DOHH2 (cell line): ENCODE data around the gene RAD51B.

Experiments used
- H3F3A ChIP-seq: fragments of 200-600 bp; sonication (generic), shearing (Covaris generic); 2 replicates; pipeline ENCODE4 v1.6.0; 2016; ENCODE audit warnings: antibody characterized with exemption, mild to moderate bottlenecking; ENCODE audit not compliant: control insufficient read depth, insufficient read depth
- H3K27ac ChIP-seq: fragments of 200-600 bp; sonication (generic); 2 replicates; pipeline ENCODE4 v1.5.1; 2014; ENCODE audit warnings: low read depth, mild to moderate bottlenecking, low read length, moderate library complexity
- H3K27me3 ChIP-seq: fragments of 200-600 bp; sonication (generic); 2 replicates; pipeline ENCODE4 v1.6.1; 2014; ENCODE audit warnings: mild to moderate bottlenecking, low read length, mixed read lengths; ENCODE audit not compliant: control insufficient read depth
- H3K36me3 ChIP-seq: fragments of 200-600 bp; sonication (generic); 2 replicates; pipeline ENCODE4 v1.6.1; 2014; ENCODE audit warnings: mild to moderate bottlenecking, low read length, moderate library complexity, mixed read lengths; ENCODE audit not compliant: control insufficient read depth
- H3K4me1 ChIP-seq: fragments of 200-600 bp; sonication (generic); 2 replicates; pipeline ENCODE4 v1.6.1; 2014; ENCODE audit warnings: mild to moderate bottlenecking, low read length, mixed read lengths; ENCODE audit not compliant: control insufficient read depth
- H3K4me2 ChIP-seq: fragments of 200-600 bp; sonication (generic); 2 replicates; pipeline ENCODE4 v1.6.0; 2014; ENCODE audit warnings: mild to moderate bottlenecking, low read length, moderate library complexity
- H3K4me3 ChIP-seq: fragments of 200-600 bp; sonication (generic); 2 replicates; pipeline ENCODE4 v1.5.1; 2014; ENCODE audit warnings: mild to moderate bottlenecking, low read length, mixed read lengths
- H3K79me2 ChIP-seq: fragments of 200-600 bp; sonication (generic); 2 replicates; pipeline ENCODE4 v1.6.1; 2014; ENCODE audit warnings: mild to moderate bottlenecking, low read length, mixed read lengths; ENCODE audit not compliant: control insufficient read depth
- H3K9me2 ChIP-seq: fragments of 200-600 bp; sonication (generic); replicated peaks from 2 replicates; pipeline ENCODE4 v1.6.1; 2014; ENCODE audit warnings: mild to moderate bottlenecking, low read length, mixed read lengths; ENCODE audit not compliant: control insufficient read depth
- H3K9me3 ChIP-seq: fragments of 200-600 bp; sonication (generic); 2 replicates; pipeline ENCODE4 v1.6.1; 2014; ENCODE audit warnings: antibody characterized with exemption, low read length, mixed read lengths; ENCODE audit not compliant: control insufficient read depth, insufficient read depth
- H4K20me1 ChIP-seq: fragments of 200-600 bp; sonication (generic); 2 replicates; pipeline ENCODE4 v1.6.0; 2014; ENCODE audit warnings: low read depth, mild to moderate bottlenecking, antibody characterized with exemption, low read length, moderate library complexity; ENCODE audit not compliant: control insufficient read depth, insufficient read depth
- CTCF ChIP-seq: fragments of 200-600 bp; sonication (generic); IDR thresholded peaks from one replicate; pipeline ENCODE4 v1.5.1; 2014; ENCODE audit warnings: antibody characterized with exemption, mild to moderate bottlenecking, low read depth, low read length; ENCODE audit not compliant: poor library complexity, severe bottlenecking
- EZH2phosphoT487 ChIP-seq: fragments of 200-600 bp; sonication (generic); IDR thresholded peaks from 2 replicates; pipeline ENCODE4 v1.6.1; 2017; ENCODE audit warnings: borderline replicate concordance, mild to moderate bottlenecking, antibody characterized with exemption, low read length, moderate library complexity, mixed read lengths

RAD51B gene

GRCh38 chr14:67934862-67935261 lies 115.3 kb downstream of the RAD51B start:
- Histone ChIP-seq H3K4me3 (no peak overlapping the region), H3K9me2 (no peaks in the 10 kb centered on the region), H4K20me1 (peaks cover 3% of the 10 kb centered on the region; the same call in 1 of the 2 replicates), H3K27ac (no peak overlapping the region), H3K36me3 (no peaks in the 10 kb centered on the region), H3K27me3 (no peaks in the 10 kb centered on the region), H3F3A (no peaks in the 10 kb centered on the region), H3K9me3 (no peaks in the 10 kb centered on the region; the same call in 1 of the 2 replicates), H3K79me2 (peaks cover 8% of the 10 kb centered on the region), H3K4me2 (no peak overlapping the region), H3K4me1 (peaks cover 15% of the 10 kb centered on the region)
- TF ChIP-seq CTCF (no peak), EZH2phosphoT487 (no peak)

GRCh38 chr14:67935371-67935770 lies 115.8 kb downstream of the RAD51B start:
- H3K9me2 ChIP-seq: no peaks in the 10 kb centered on the region
- H3K27me3 ChIP-seq: no peaks in the 10 kb centered on the region
- peaks cover 8% of the 10 kb centered on the region for H3K79me2 ChIP-seq
- no peak overlapping the region for H3K4me2 ChIP-seq
- TF ChIP-seq CTCF (no peak), EZH2phosphoT487 (no peak)
- H3K36me3 ChIP-seq: no peaks in the 10 kb centered on the region
- H3K9me3 ChIP-seq: no peaks in the 10 kb centered on the region; the same call in 1 of the 2 replicates
- no peak overlapping the region for H3K27ac ChIP-seq
- no peak overlapping the region for H3K4me3 ChIP-seq
- no peaks in the 10 kb centered on the region for H3F3A ChIP-seq
- H3K4me1 ChIP-seq: peaks cover 15% of the 10 kb centered on the region
- peaks cover 3% of the 10 kb centered on the region; the same call in 1 of the 2 replicates for H4K20me1 ChIP-seq

- TF ChIP-seq EZH2phosphoT487: no peak
- TF ChIP-seq CTCF: no peak
- peaks cover 3% of the 10 kb centered on the region; the same call in 1 of the 2 replicates for H4K20me1 ChIP-seq
- H3K4me3 ChIP-seq: no peak overlapping the region
- no peak overlapping the region for H3K4me2 ChIP-seq
- no peaks in the 10 kb centered on the region for H3K9me2 ChIP-seq
- H3K27ac ChIP-seq: no peak overlapping the region
- H3K36me3 ChIP-seq: no peaks in the 10 kb centered on the region
- H3K4me1 ChIP-seq: peaks cover 20% of the 10 kb centered on the region
- peaks cover 7% of the 10 kb centered on the region for H3K79me2 ChIP-seq
- H3K9me3 ChIP-seq: no peaks in the 10 kb centered on the region
- H3K27me3 ChIP-seq: no peaks in the 10 kb centered on the region
- peaks cover 7% of the 10 kb centered on the region; the same call in 1 of the 2 replicates for H3F3A ChIP-seq
Measured at GRCh38 chr14:67938071-67938470, 118.5 kb downstream of the RAD51B start.
